K562 (cell line): ENCODE results near the gene GRAMD2A. TPM values are rescaled to one million over a fixed set of nuclear protein-coding genes. Genes with fewer than 3 reads are reported as not detected.
A peak's percentile ranks its signal among the peaks of the same experiment; 100 is the strongest.

Source experiments
- ARID2 ChIP-seq: fragments of 450-650 bp; IDR thresholded peaks from 2 replicates; pipeline ENCODE4 v1.6.1; 2017; ENCODE audit warnings: antibody characterized with exemption, mild to moderate bottlenecking
- CTBP1 ChIP-seq: fragments of 450-650 bp; IDR thresholded peaks from 2 replicates; pipeline ENCODE4 v1.6.1; 2016; ENCODE audit warnings: borderline replicate concordance
- ELK3 ChIP-seq: fragments of 450-650 bp; formaldehyde crosslinking; IDR thresholded peaks from 2 replicates; pipeline ENCODE4 v1.4.0; 2020; ENCODE audit warnings: mild to moderate bottlenecking
- EWSR1 ChIP-seq: fragments of 450-650 bp; IDR thresholded peaks from 2 replicates; pipeline ENCODE4 v1.6.1; 2018; ENCODE audit warnings: borderline replicate concordance, mild to moderate bottlenecking, low read depth, moderate library complexity; ENCODE audit not compliant: partially characterized antibody
- FOXO4 ChIP-seq: fragments of 450-650 bp; formaldehyde crosslinking; IDR thresholded peaks from 2 replicates; pipeline ENCODE4 v1.4.0; 2020; ENCODE audit warnings: mild to moderate bottlenecking, moderate library complexity
- KDM5B ChIP-seq: fragments of 200-600 bp; sonication (generic); IDR thresholded peaks from 2 replicates; pipeline ENCODE4 v1.6.1; 2012; ENCODE audit warnings: low read depth, mild to moderate bottlenecking, moderate library complexity, low read length, control low read depth, inconsistent platforms; ENCODE audit not compliant: insufficient replicate concordance
- LEF1 ChIP-seq: fragments of 450-650 bp; IDR thresholded peaks from 2 replicates; pipeline ENCODE4 v1.6.1; 2016; ENCODE audit warnings: mild to moderate bottlenecking
- NFIX ChIP-seq: fragments of 250-450 bp; sonication (Bioruptor Pico); IDR thresholded peaks from 2 replicates; pipeline ENCODE4 v1.4.0; 2020; ENCODE audit warnings: low read depth, mild to moderate bottlenecking, moderate library complexity
- NR2F6 ChIP-seq: fragments of 450-650 bp; formaldehyde crosslinking; IDR thresholded peaks from 2 replicates; pipeline ENCODE4 v1.4.0; 2020; ENCODE audit warnings: mild to moderate bottlenecking
- POLR2H ChIP-seq: IDR thresholded peaks from 2 replicates; pipeline ENCODE4 v1.6.1; 2016; ENCODE audit warnings: missing genetic modification characterization, low read depth, mild to moderate bottlenecking, control low read depth, missing compliant biosample characterization, moderate library complexity
- SIRT6 ChIP-seq: IDR thresholded peaks from one replicate; pipeline ENCODE4 v1.6.1; 2012; ENCODE audit warnings: low read depth, mild to moderate bottlenecking, control low read depth, inconsistent platforms, low read length, moderate library complexity
- SLC30A9 ChIP-seq: fragments of 250-450 bp; sonication (Bioruptor Pico); IDR thresholded peaks from 2 replicates; pipeline ENCODE4 v1.8.0; 2022; ENCODE audit warnings: mild to moderate bottlenecking, moderate library complexity
- SRSF1 ChIP-seq: fragments of 200-400 bp; formaldehyde crosslinking; IDR thresholded peaks from 2 replicates; pipeline ENCODE4 v1.6.1; 2017; ENCODE audit warnings: mild to moderate bottlenecking, low read depth, low read length, moderate library complexity
- TAF7 ChIP-seq: fragments of 450-650 bp; IDR thresholded peaks from 2 replicates; pipeline ENCODE4 v1.6.1; 2016; ENCODE audit warnings: missing genetic modification characterization, missing compliant biosample characterization
- THAP7 ChIP-seq: fragments of 250-450 bp; sonication (Bioruptor Pico); IDR thresholded peaks from 2 replicates; pipeline ENCODE4 v1.5.0; 2021
- ZBTB7A ChIP-seq: IDR thresholded peaks from 2 replicates; pipeline ENCODE4 v1.6.1; 2011; ENCODE audit warnings: low read depth, mild to moderate bottlenecking, low read length, moderate library complexity, borderline replicate concordance; ENCODE audit not compliant: control insufficient read depth
- ZC3H11A ChIP-seq: IDR thresholded peaks from 2 replicates; pipeline ENCODE4 v1.6.1; 2012; ENCODE audit warnings: low read depth, low read length, improper control_type of control experiment
- ZMIZ1 ChIP-seq, 2 experiments: fragments of 150-350 bp in 1 of 2; IDR thresholded peaks; 2 replicates each; pipeline ENCODE4 v1.6.1; 2012 to 2016; ENCODE audit warnings: low read depth in 2 of 2, low read length in 2 of 2, mild to moderate bottlenecking in 1 of 2, moderate library complexity in 1 of 2
- ZNF639 ChIP-seq, 2 experiments: fragments of 200-800 bp in 1 of 2; sonication (Bioruptor generic) in 1 of 2; sonication (generic) in 1 of 2; formaldehyde crosslinking in 1 of 2; IDR thresholded peaks in 1 of 2; conservative IDR thresholded peaks in 1 of 2; 2 replicates each; pipeline versions ENCODE4 v1.5.0 to v1.6.1; 2016 to 2020; ENCODE audit warnings: missing compliant biosample characterization in 1 of 2, missing genetic modification characterization in 1 of 2, missing genetic modification reagents in 1 of 2
- ZNF717 ChIP-seq: fragments of 250-450 bp; sonication (Bioruptor Pico); IDR thresholded peaks from 2 replicates; pipeline ENCODE4 v1.5.0; 2021
- polyA plus RNA-seq, 8 experiments: library from polyadenylated mRNA; depleted of rRNA in 4 of 8; stranded (reverse) in 5 of 8; unstranded in 3 of 8; fragments of >200 nt; fragmentation: Nextera tagmentation in 2 of 8; fragmentation: Illumina TruSeq in 1 of 8; extraction: Ambion mirVana in 2 of 8; extraction: Trizol in 1 of 8; gene quantifications; 2 replicates each; pipeline versions ENCODE4 v1.2.1 to v1.2.3, GENCODE V29; 2011 to 2014; ENCODE audit warnings: inconsistent platforms in 1 of 8, missing spikeins in 1 of 8
- total RNA-seq, 7 experiments: library from RNA; depleted of rRNA in 6 of 7; stranded (reverse); fragments of >200 nt in 6 of 7; fragmentation: Illumina TruSeq in 2 of 7; extraction: Trizol in 2 of 7; gene quantifications; 2 replicates each; pipeline versions ENCODE4 v1.2.1 to v1.2.3, GENCODE V29; 2011 to 2021; ENCODE audit warnings: low replicate concordance in 1 of 7

The GRAMD2A gene
- total and polyA plus RNA-seq, 9 of the 15 experiments (the other 6 are each of a cell fraction or from before 2014, with no cell fraction given) = 0.08 to 0.22 TPM; not detected in 7

GRCh38 chr15:72117486-72118016, 80.0 kb downstream of the GRAMD2A start (continued):
- no peak for TF ChIP-seq ELK3 (CRISPR knock-in tag)
- no peak for TF ChIP-seq ZC3H11A
- peak; percentile 88 for TF ChIP-seq CTBP1
- no peak for TF ChIP-seq EWSR1
- no peak for TF ChIP-seq ZNF717
- no peak for TF ChIP-seq ZMIZ1 (IDR thresholded peaks at IDR 0.05; ENCODE audit: low read depth in 2 of 2, low read length in 2 of 2)
- peak; percentile 50 for TF ChIP-seq KDM5B
- no peak for TF ChIP-seq ARID2
- no peak for TF ChIP-seq NFIX (CRISPR knock-in tag)
- TF ChIP-seq ZNF639 (CRISPR knock-in tag; conservative IDR thresholded peaks at IDR 0.05 in 1 of 2, IDR thresholded peaks at IDR 0.05 in 1 of 2) = no peak
- no peak for TF ChIP-seq FOXO4
- TF ChIP-seq NR2F6 (CRISPR knock-in tag) = no peak
- TF ChIP-seq POLR2H (tag) = no peak
- no peak for TF ChIP-seq SIRT6
- no peak for TF ChIP-seq THAP7 (CRISPR knock-in tag)
- no peak for TF ChIP-seq LEF1
- TF ChIP-seq TAF7 (tag) = no peak
- peak; percentile 59; the same call in 1 of the 2 replicates for TF ChIP-seq ZBTB7A
- TF ChIP-seq SLC30A9 (CRISPR knock-in tag) = no peak
- TF ChIP-seq SRSF1 = no peak
